ENCODE measurements around the gene AIFM2. TPM values are rescaled to one million over a fixed set of nuclear protein-coding genes. Genes with fewer than 3 reads are reported as not detected.

The AIFM2 gene
- total and polyA plus RNA-seq, 9 of the 15 experiments (the other 6 are each of a cell fraction or from before 2014, with no cell fraction given) = 2.7 to 14.1 (median 9.2) TPM

GRCh38 chr10:70114902-70115301 lies 17.7 kb downstream of the AIFM2 start (continued):
- TF ChIP-seq E2F5 (CRISPR knock-in tag; IDR thresholded peaks at IDR 0.05) (no peak), ETS1 (conservative IDR thresholded peaks at IDR 0.05; ENCODE audit: control insufficient read depth, low read depth, low read length) (no peak), CTCF (IDR thresholded peaks at IDR 0.05 in 2 of 3, conservative IDR thresholded peaks at IDR 0.05 in 1 of 3; ENCODE audit: insufficient read depth in 2 of 3, low read depth in 1 of 3, low read length in 3 of 3) (peak; percentile 66 to 93 (median 66)), CREBBP (IDR thresholded peaks at IDR 0.05; ENCODE audit: low read depth, low read length) (no peak)

- Histone ChIP-seq H3K4me3 (no peak overlapping the region), H3K27me3 (ENCODE audit: control insufficient read depth in 2 of 2, insufficient read depth in 2 of 2, low read length in 2 of 2) (peaks cover 10 to 19% of the 10 kb centered on the region in 2 experiments; a peak in 2 of 5 replicates), H4K20me1 (replicated peaks; ENCODE audit: control insufficient read depth, insufficient read depth, low read length) (peaks cover 10% of the 10 kb centered on the region), H3K27ac (ENCODE audit: extremely low read depth, low read depth, low read length) (no peak overlapping the region), H3K4me2 (ENCODE audit: insufficient read depth, low read length) (no peak overlapping the region), H3K79me2 (ENCODE audit: control insufficient read depth, insufficient read depth, low read length) (no peaks in the 10 kb centered on the region), H2AFZ (ENCODE audit: low read depth, low read length) (no peak overlapping the region), H3K9me3 (replicated peaks; ENCODE audit: control insufficient read depth, insufficient read depth, low read depth, low read length) (no peaks in the 10 kb centered on the region), H3K9ac (ENCODE audit: insufficient read depth in 1 of 2, low read depth in 2 of 2, low read length in 2 of 2) (no peak overlapping the region), H3K9me1 (ENCODE audit: control insufficient read depth, insufficient read depth, low read length) (peaks cover 4% of the 10 kb centered on the region), H3K36me3 (ENCODE audit: control insufficient read depth, insufficient read depth, low read length) (peaks cover 15% of the 10 kb centered on the region; the same call in 2 of the 3 replicates), H3K4me1 (replicated peaks in 1 of 2; ENCODE audit: control insufficient read depth in 2 of 2, insufficient read depth in 2 of 2, low read length in 2 of 2) (peaks cover 0 to 7% of the 10 kb centered on the region in 2 experiments; a peak in 1 of 5 replicates)
- ATAC-seq (no peak), FAIRE-seq (no peak), DNase-seq (ENCODE audit: extremely low read depth in 1 of 4, low spot score in 3 of 4) (no peak)
- ChIA-PET POLR2A (interaction anchor here (0.6 kb wide), 1 partner anchor 1465 kb away, joined by 3 read pairs; no protein-coding TSS in a partner anchor), CTCF (ENCODE audit: low intra/inter-chr PET ratio) (no interaction called here)
- no peak for TF ChIP-seq CBX3 (IDR thresholded peaks at IDR 0.05; ENCODE audit: borderline replicate concordance in 1 of 2, low read length in 2 of 2)
- TF ChIP-seq NFIX (CRISPR knock-in tag; IDR thresholded peaks at IDR 0.05; ENCODE audit: low read depth) = no peak
- TF ChIP-seq CHD4 (IDR thresholded peaks at IDR 0.05; ENCODE audit: insufficient read depth, insufficient replicate concordance, low read depth, low read length, poor library complexity, severe bottlenecking) = no peak
- no peak for TF ChIP-seq NFE2L1 (tag; IDR thresholded peaks at IDR 0.05; ENCODE audit: borderline replicate concordance, low read depth)
- TF ChIP-seq CREB3L1 (IDR thresholded peaks at IDR 0.05; ENCODE audit: borderline replicate concordance, low read depth) = no peak
- TF ChIP-seq ETS2 (tag; IDR thresholded peaks at IDR 0.05; ENCODE audit: borderline replicate concordance, poor library complexity, severe bottlenecking) = no peak
- no peak for TF ChIP-seq KDM1A (IDR thresholded peaks at IDR 0.05)
- TF ChIP-seq MAFG (tag; conservative IDR thresholded peaks at IDR 0.05) = no peak
- in situ Hi-C loops (cut with MboI) (no loop called here), intact Hi-C loops (cut with micrococcal nuclease) (no loop called here)
- no TSS peak for BruUV-seq (replicated peaks)
- WGBS (ENCODE audit: insufficient coverage, low coverage, missing lambda C conversion rate) = 68% methylated on average over 8 of the region's 8 CpGs
These were observed 20.6 kb downstream of the AIFM2 start for GRCh38 chr10:70112071-70112470.
